Activated CD4-positive, alpha-beta memory T cell treated with anti-CD3 and anti-CD28 coated beads, Interleukin-2, amount 10 ng/mL, durations not matched to agents 7 days and 5 days (primary cell): ENCODE data around the gene NOL4L. TPM values are rescaled to one million over a fixed set of nuclear protein-coding genes. Genes with fewer than 3 reads are reported as not detected.

Experiments used
- CTCF ChIA-PET: fragments of 350-600 bp; sonication (Branson Sonifier 250); formaldehyde crosslinking; loops from one replicate; lab custom pipeline; 2021; ENCODE audit warnings: antibody characterized with exemption, inconsistent platforms; lab: Charles Lee
- POLR2A ChIA-PET: fragments of 350-600 bp; sonication (Branson Sonifier 250); formaldehyde crosslinking; loops from one replicate; lab custom pipeline; 2021; ENCODE audit warnings: antibody characterized with exemption; lab: Charles Lee
- DNase-seq: peaks from one replicate; pipeline ENCODE4 v3.0.0-alpha.2; 2020
- H3K27ac Mint-ChIP-seq: one replicate; pipeline ENCODE4 v1.8.0; 2021; ENCODE audit warnings: mild to moderate bottlenecking, mixed read lengths
- H3K27me3 Mint-ChIP-seq: one replicate; pipeline ENCODE4 v1.8.0; 2021; ENCODE audit warnings: mixed read lengths
- H3K36me3 Mint-ChIP-seq: one replicate; pipeline ENCODE4 v1.8.0; 2021; ENCODE audit warnings: low read depth, mixed read lengths
- H3K4me1 Mint-ChIP-seq: one replicate; pipeline ENCODE4 v1.8.0; 2021; ENCODE audit warnings: mixed read lengths
- H3K4me3 Mint-ChIP-seq: one replicate; pipeline ENCODE4 v1.8.0; 2021; ENCODE audit warnings: mild to moderate bottlenecking, mixed read lengths
- H3K9me3 Mint-ChIP-seq: one replicate; pipeline ENCODE4 v1.8.0; 2021; ENCODE audit warnings: mixed read lengths
- total RNA-seq, 2 experiments: library from RNA; stranded (reverse); gene quantifications; one replicate each; pipeline ENCODE4 v1.2.3, GENCODE V29; 2021

The NOL4L gene
- total RNA-seq = 10 to 100 TPM; 17.1 to 19.1 TPM

GRCh38 chr20:32585011-32585585 lies at the start of gene NOL4L:
Gene NOL4L (minus strand): TSS chr20:32585333. CDS start chr20:32584890, 443 bp downstream.
- ChIA-PET CTCF (no interaction called here), POLR2A (interaction anchor here (1.1 to 4.3 kb wide), 4 partner anchors 15 to 63 kb away, joined by 3 to 34 read pairs (median 4); no protein-coding TSS in a partner anchor)
- Mint-ChIP-seq H3K36me3 (peaks cover 3% of the 10 kb centered on the region), H3K27ac (no peak within 1 kb of the TSS), H3K27me3 (peaks cover 26% of the 10 kb centered on the region), H3K9me3 (no peaks in the 10 kb centered on the region), H3K4me3 (peak within 1 kb of the TSS; percentile 82), H3K4me1 (peaks cover 27% of the 10 kb centered on the region)
- DNase-seq = peak; percentile 35

- Mint-ChIP-seq H3K4me1 (no peaks in the 10 kb centered on the region), H3K9me3 (no peaks in the 10 kb centered on the region), H3K4me3 (no peak overlapping the region), H3K27ac (no peak overlapping the region), H3K27me3 (no peaks in the 10 kb centered on the region), H3K36me3 (no peaks in the 10 kb centered on the region)
- POLR2A ChIA-PET = interaction anchor here (0.6 kb wide), 1 partner anchor 14 kb away, joined by 3 read pairs; no protein-coding TSS in a partner anchor
- DNase-seq = no peak
- CTCF ChIA-PET = no interaction called here
Measured at GRCh38 chr20:32634041-32634805, 49.1 kb upstream of the NOL4L start.

GRCh38 chr20:32632461-32633354 lies 47.6 kb upstream of the NOL4L start:
- Mint-ChIP-seq H3K27me3 (peaks cover 2% of the 10 kb centered on the region), H3K4me1 (no peaks in the 10 kb centered on the region), H3K4me3 (no peak overlapping the region), H3K27ac (no peak overlapping the region), H3K9me3 (no peaks in the 10 kb centered on the region), H3K36me3 (no peaks in the 10 kb centered on the region)
- ChIA-PET CTCF (no interaction called here), POLR2A (no interaction called here)
- no peak for DNase-seq

- H3K9me3 Mint-ChIP-seq = no peaks in the 10 kb centered on the region
- DNase-seq = no peak
- no peak overlapping the region for H3K27ac Mint-ChIP-seq
- H3K4me3 Mint-ChIP-seq = no peak overlapping the region
- ChIA-PET POLR2A (no interaction called here), CTCF (no interaction called here)
- H3K27me3 Mint-ChIP-seq = peaks cover 2% of the 10 kb centered on the region
- no peaks in the 10 kb centered on the region for H3K36me3 Mint-ChIP-seq
- H3K4me1 Mint-ChIP-seq = no peaks in the 10 kb centered on the region
Measured at GRCh38 chr20:32631933-32632460, 46.9 kb upstream of the NOL4L start.

- ChIA-PET POLR2A (no interaction called here), CTCF (interaction anchor here (1.5 kb wide), 1 partner anchor 107 kb away, joined by 5 read pairs; no protein-coding TSS in a partner anchor)
- no peaks in the 10 kb centered on the region for H3K36me3 Mint-ChIP-seq
- no peaks in the 10 kb centered on the region for H3K9me3 Mint-ChIP-seq
- no peak overlapping the region for H3K4me3 Mint-ChIP-seq
- no peak for DNase-seq
- H3K27ac Mint-ChIP-seq = no peak overlapping the region
- peaks cover 2% of the 10 kb centered on the region for H3K27me3 Mint-ChIP-seq
- no peaks in the 10 kb centered on the region for H3K4me1 Mint-ChIP-seq
Measured at GRCh38 chr20:32629813-32630212, 44.7 kb upstream of the NOL4L start.

GRCh38 chr20:32628960-32629530 lies 43.9 kb upstream of the NOL4L start:
- Mint-ChIP-seq H3K27ac (no peak overlapping the region), H3K27me3 (peaks cover 2% of the 10 kb centered on the region), H3K9me3 (no peaks in the 10 kb centered on the region), H3K4me3 (no peak overlapping the region), H3K36me3 (no peaks in the 10 kb centered on the region), H3K4me1 (no peaks in the 10 kb centered on the region)
- no peak for DNase-seq
- POLR2A ChIA-PET = no interaction called here
- CTCF ChIA-PET = interaction anchor here (1.5 kb wide), 1 partner anchor 107 kb away, joined by 5 read pairs; no protein-coding TSS in a partner anchor

GRCh38 chr20:32626859-32627636 lies 41.9 kb upstream of the NOL4L start:
- H3K9me3 Mint-ChIP-seq = no peaks in the 10 kb centered on the region
- no peaks in the 10 kb centered on the region for H3K4me1 Mint-ChIP-seq
- no peaks in the 10 kb centered on the region for H3K36me3 Mint-ChIP-seq
- ChIA-PET CTCF (interaction anchor here (0.7 kb wide), 1 partner anchor 106 kb away, joined by 3 read pairs; no protein-coding TSS in a partner anchor), POLR2A (no interaction called here)
- H3K27me3 Mint-ChIP-seq = peaks cover 2% of the 10 kb centered on the region
- no peak overlapping the region for H3K27ac Mint-ChIP-seq
- no peak overlapping the region for H3K4me3 Mint-ChIP-seq
- no peak for DNase-seq

- no peaks in the 10 kb centered on the region for H3K4me1 Mint-ChIP-seq
- no peak overlapping the region for H3K27ac Mint-ChIP-seq
- ChIA-PET POLR2A (no interaction called here), CTCF (no interaction called here)
- H3K36me3 Mint-ChIP-seq = no peaks in the 10 kb centered on the region
- H3K27me3 Mint-ChIP-seq = peaks cover 2% of the 10 kb centered on the region
- H3K9me3 Mint-ChIP-seq = no peaks in the 10 kb centered on the region
- DNase-seq = no peak
- no peak overlapping the region for H3K4me3 Mint-ChIP-seq
Measured at GRCh38 chr20:32626407-32626806, 41.3 kb upstream of the NOL4L start.

GRCh38 chr20:32625996-32626395 lies 40.9 kb upstream of the NOL4L start:
- Mint-ChIP-seq H3K9me3 (no peaks in the 10 kb centered on the region), H3K27me3 (peaks cover 2% of the 10 kb centered on the region), H3K27ac (no peak overlapping the region), H3K4me3 (no peak overlapping the region), H3K4me1 (no peaks in the 10 kb centered on the region), H3K36me3 (no peaks in the 10 kb centered on the region)
- no peak for DNase-seq
- ChIA-PET POLR2A (no interaction called here), CTCF (no interaction called here)

- H3K4me1 Mint-ChIP-seq = no peaks in the 10 kb centered on the region
- no peak overlapping the region for H3K4me3 Mint-ChIP-seq
- H3K27ac Mint-ChIP-seq = no peak overlapping the region
- ChIA-PET CTCF (no interaction called here), POLR2A (no interaction called here)
- H3K9me3 Mint-ChIP-seq = no peaks in the 10 kb centered on the region
- peaks cover 2% of the 10 kb centered on the region for H3K27me3 Mint-ChIP-seq
- DNase-seq = no peak
- no peaks in the 10 kb centered on the region for H3K36me3 Mint-ChIP-seq
Measured at GRCh38 chr20:32624687-32625345, 39.7 kb upstream of the NOL4L start.

GRCh38 chr20:32623667-32624157 lies 38.6 kb upstream of the NOL4L start:
- H3K27me3 Mint-ChIP-seq = no peaks in the 10 kb centered on the region
- ChIA-PET POLR2A (no interaction called here), CTCF (no interaction called here)
- no peaks in the 10 kb centered on the region for H3K9me3 Mint-ChIP-seq
- no peaks in the 10 kb centered on the region for H3K4me1 Mint-ChIP-seq
- no peak overlapping the region for H3K4me3 Mint-ChIP-seq
- no peak overlapping the region for H3K27ac Mint-ChIP-seq
- H3K36me3 Mint-ChIP-seq = no peaks in the 10 kb centered on the region
- DNase-seq = no peak
